ENCODE data around the gene JCAD.

- TF ChIP-seq CTCF (IDR thresholded peaks at IDR 0.05 in 2 of 3, conservative IDR thresholded peaks at IDR 0.05 in 1 of 3; ENCODE audit: control insufficient read depth in 2 of 3, extremely low read depth in 1 of 3, insufficient read depth in 1 of 3, low read depth in 3 of 3, low read length in 3 of 3) (peak; percentile 99 to 100 (median 99); a peak in 5 of 6 replicates), EZH2 (IDR thresholded peaks at IDR 0.05; ENCODE audit: borderline replicate concordance, control insufficient read depth, low read depth, low read length) (no peak), NFXL1 (IDR thresholded peaks at IDR 0.05; ENCODE audit: borderline replicate concordance) (no peak), POLR2AphosphoS5 (IDR thresholded peaks at IDR 0.05; ENCODE audit: low read length) (no peak), MEF2B (IDR thresholded peaks at IDR 0.05; ENCODE audit: partially characterized antibody, poor library complexity, severe bottlenecking) (no peak), CHD2 (IDR thresholded peaks at IDR 0.05; ENCODE audit: borderline replicate concordance, low read depth, low read length) (no peak), BHLHE40 (IDR thresholded peaks at IDR 0.05; ENCODE audit: borderline replicate concordance in 1 of 2, low read depth in 2 of 2, low read length in 1 of 2) (no peak), EP300 (IDR thresholded peaks at IDR 0.05; ENCODE audit: borderline replicate concordance in 1 of 2, control insufficient read depth in 1 of 2, low read depth in 2 of 2, low read length in 2 of 2) (no peak), CEBPB (IDR thresholded peaks at IDR 0.05; ENCODE audit: borderline replicate concordance in 1 of 2, low read depth in 2 of 2, low read length in 2 of 2) (no peak), SREBF1 (IDR thresholded peaks at IDR 0.05; ENCODE audit: low read length) (no peak), KDM1A (IDR thresholded peaks at IDR 0.05; ENCODE audit: borderline replicate concordance) (no peak), SMC3 (IDR thresholded peaks at IDR 0.05; ENCODE audit: borderline replicate concordance, low read length) (peak; percentile 93)
Observed at GRCh38 chr10:29998142-29998808, 61.1 kb downstream of the JCAD start.

Measured in GM12878 (cell line).